ENCODE results near the gene MB21D2.
A peak's percentile ranks its signal among the peaks of the same experiment; 100 is the strongest.
"Not testable (repeated sequence)": the region's sequence is repeated elsewhere in the genome, so short reads cannot be mapped to it uniquely, and the experiment has no call there.

Gene MB21D2
- 26.0 to 31.0 reads per million in 2 experiments for total RNA-seq

GRCh38 chr3:192917404-192918274 is at the start of gene MB21D2:
MB21D2 (minus strand) TSS chr3:192917856; CDS start chr3:192917840, 16 bp downstream.
- DNase-seq (ENCODE audit: low read depth) = peak; percentile 10

- not testable (repeated sequence) for DNase-seq (ENCODE audit: low read depth)
Observed at GRCh38 chr3:192964959-192965719, 47.5 kb upstream of the MB21D2 start.

- DNase-seq (ENCODE audit: low read depth) = no peak
Observed at GRCh38 chr3:192959773-192960172, 42.1 kb upstream of the MB21D2 start.

- no peak for DNase-seq (ENCODE audit: low read depth)
Observed at GRCh38 chr3:192958219-192958872, 40.7 kb upstream of the MB21D2 start.

GRCh38 chr3:192957441-192958021 is 39.9 kb upstream of the MB21D2 start:
- no peak for DNase-seq (ENCODE audit: low read depth)

- no peak for DNase-seq (ENCODE audit: low read depth)
Observed at GRCh38 chr3:192953926-192954325, 36.3 kb upstream of the MB21D2 start.

- no peak for DNase-seq (ENCODE audit: low read depth)
Observed at GRCh38 chr3:192947421-192947820, 29.8 kb upstream of the MB21D2 start.

GRCh38 chr3:192943393-192943792 is 25.7 kb upstream of the MB21D2 start:
- DNase-seq (ENCODE audit: low read depth) = no peak

- no peak for DNase-seq (ENCODE audit: low read depth)
Observed at GRCh38 chr3:192942625-192943024, 25.0 kb upstream of the MB21D2 start.

- DNase-seq (ENCODE audit: low read depth) = no peak
Observed at GRCh38 chr3:192940129-192940528, 22.5 kb upstream of the MB21D2 start.

- no peak for DNase-seq (ENCODE audit: low read depth)
Observed at GRCh38 chr3:192935441-192935840, 17.8 kb upstream of the MB21D2 start.

GRCh38 chr3:192933779-192934460 is 16.3 kb upstream of the MB21D2 start:
- DNase-seq (ENCODE audit: low read depth) = no peak

GRCh38 chr3:192933259-192933658 is 15.6 kb upstream of the MB21D2 start:
- DNase-seq (ENCODE audit: low read depth) = no peak

GRCh38 chr3:192931825-192932224 is 14.2 kb upstream of the MB21D2 start:
- DNase-seq (ENCODE audit: low read depth) = no peak

- DNase-seq (ENCODE audit: low read depth) = no peak
Observed at GRCh38 chr3:192930577-192930976, 12.9 kb upstream of the MB21D2 start.

- no peak for DNase-seq (ENCODE audit: low read depth)
Observed at GRCh38 chr3:192929755-192930547, 12.3 kb upstream of the MB21D2 start.

- no peak for DNase-seq (ENCODE audit: low read depth)
Observed at GRCh38 chr3:192929146-192929545, 11.5 kb upstream of the MB21D2 start.

- DNase-seq (ENCODE audit: low read depth) = no peak
Observed at GRCh38 chr3:192928720-192929119, 11.1 kb upstream of the MB21D2 start.

GRCh38 chr3:192928016-192928415 is 10.4 kb upstream of the MB21D2 start:
- no peak for DNase-seq (ENCODE audit: low read depth)

- no peak for DNase-seq (ENCODE audit: low read depth)
Observed at GRCh38 chr3:192927016-192927415, 9.4 kb upstream of the MB21D2 start.

- no peak for DNase-seq (ENCODE audit: low read depth)
Observed at GRCh38 chr3:192923731-192924130, 6.1 kb upstream of the MB21D2 start.

Measured in T follicular helper cell (primary cell).